GM08714 (cell line): ENCODE measurements around the gene MIPOL1.
"Not testable (repeated sequence)": the region's sequence is repeated elsewhere in the genome, so short reads cannot be mapped to it uniquely, and the experiment has no call there.

ENCODE experiments used
- H3K4me3 ChIP-seq: fragments of 200-500 bp; sonication (Bioruptor generic); 2 replicates; pipeline ENCODE4 v1.5.1; 2014; ENCODE audit warnings: mild to moderate bottlenecking, low read length, inconsistent platforms
- ZNF274 ChIP-seq: IDR thresholded peaks from 2 replicates; pipeline ENCODE4 v1.6.1; 2012; ENCODE audit warnings: mild to moderate bottlenecking, low read depth, low read length

Gene MIPOL1

DNA sequence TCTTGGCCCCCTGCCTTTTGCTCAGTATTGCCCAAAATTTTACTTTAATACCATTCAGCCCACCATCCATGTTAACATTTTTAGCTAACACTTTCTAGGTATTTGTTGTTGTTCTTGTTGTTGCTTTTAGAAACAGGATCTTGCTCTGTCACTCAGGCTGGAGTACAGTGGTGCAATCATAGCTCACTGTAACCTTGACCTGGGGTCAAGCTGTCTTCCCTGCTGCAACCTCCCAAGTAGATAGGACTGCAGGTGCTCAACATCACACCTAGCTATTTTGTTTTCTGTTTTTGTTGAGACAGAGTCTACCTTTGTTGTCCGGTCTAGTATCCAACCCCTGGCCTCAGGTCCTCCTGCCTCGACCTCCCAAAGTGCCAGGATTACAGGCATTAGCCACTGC lies 4.0 kb downstream of the MIPOL1 start:
- no peak overlapping the region for H3K4me3 ChIP-seq
- TF ChIP-seq ZNF274, result no peak

GRCh38 chr14:37202265-37202664 lies 4.5 kb downstream of the MIPOL1 start:
- no peak overlapping the region for H3K4me3 ChIP-seq
- no peak for TF ChIP-seq ZNF274

- TF ChIP-seq ZNF274, result no peak
- H3K4me3 ChIP-seq, result no peak overlapping the region
Measured at GRCh38 chr14:37202812-37203211, 5.1 kb downstream of the MIPOL1 start.

GRCh38 chr14:37203423-37203822 lies 5.7 kb downstream of the MIPOL1 start:
- TF ChIP-seq ZNF274, result no peak
- H3K4me3 ChIP-seq, result no peak overlapping the region

GRCh38 chr14:37205623-37206605 lies 8.2 kb downstream of the MIPOL1 start:
- not testable (repeated sequence) for H3K4me3 ChIP-seq

DNA sequence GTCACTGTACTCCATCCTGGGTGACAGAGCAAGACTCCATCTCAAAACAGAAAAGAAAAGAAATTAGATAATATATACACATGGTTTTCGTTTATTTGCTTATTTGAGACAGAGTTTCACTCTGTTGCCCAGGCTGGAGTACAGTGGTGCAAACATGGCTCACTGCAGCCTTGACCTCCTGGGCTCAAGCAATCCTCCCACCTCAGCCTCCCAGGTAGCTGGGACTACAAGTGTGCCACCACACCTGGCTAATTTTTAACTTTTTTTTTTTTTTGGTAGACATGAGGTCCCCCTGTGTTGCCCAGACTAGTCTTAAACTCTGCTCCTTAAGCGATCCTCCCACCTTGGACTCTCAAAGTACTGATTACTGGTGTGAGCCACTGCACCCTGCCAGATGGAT lies 11.9 kb downstream of the MIPOL1 start:
- not testable (repeated sequence) for H3K4me3 ChIP-seq

- no peak for TF ChIP-seq ZNF274
- no peak overlapping the region for H3K4me3 ChIP-seq
Measured at GRCh38 chr14:37210448-37210847, 12.7 kb downstream of the MIPOL1 start.

- TF ChIP-seq ZNF274, result no peak
- H3K4me3 ChIP-seq, result no peak overlapping the region
Measured at GRCh38 chr14:37213016-37213415, 15.3 kb downstream of the MIPOL1 start.

- no peak overlapping the region for H3K4me3 ChIP-seq
- no peak for TF ChIP-seq ZNF274
Measured at GRCh38 chr14:37215345-37215744, 17.6 kb downstream of the MIPOL1 start.

DNA sequence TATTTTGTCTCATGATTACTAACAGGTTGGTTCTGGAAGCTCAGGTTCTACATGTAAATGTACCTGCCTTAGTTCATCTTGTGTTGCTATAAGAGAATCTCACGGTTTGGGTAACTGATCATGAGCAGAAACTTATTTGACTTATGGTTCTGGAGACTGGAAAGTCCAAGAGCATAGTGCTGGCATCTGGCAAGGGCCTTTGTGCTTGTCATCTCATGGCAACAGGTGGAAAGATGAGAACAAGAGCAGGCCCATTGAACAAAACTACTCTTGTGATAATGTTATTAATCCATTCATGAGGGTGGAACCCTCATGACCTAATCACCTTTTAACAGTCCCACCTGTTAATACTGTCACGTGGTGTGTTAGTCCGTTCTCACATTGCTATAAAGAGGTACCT lies 23.3 kb downstream of the MIPOL1 start:
- no peak for TF ChIP-seq ZNF274
- no peak overlapping the region for H3K4me3 ChIP-seq

DNA sequence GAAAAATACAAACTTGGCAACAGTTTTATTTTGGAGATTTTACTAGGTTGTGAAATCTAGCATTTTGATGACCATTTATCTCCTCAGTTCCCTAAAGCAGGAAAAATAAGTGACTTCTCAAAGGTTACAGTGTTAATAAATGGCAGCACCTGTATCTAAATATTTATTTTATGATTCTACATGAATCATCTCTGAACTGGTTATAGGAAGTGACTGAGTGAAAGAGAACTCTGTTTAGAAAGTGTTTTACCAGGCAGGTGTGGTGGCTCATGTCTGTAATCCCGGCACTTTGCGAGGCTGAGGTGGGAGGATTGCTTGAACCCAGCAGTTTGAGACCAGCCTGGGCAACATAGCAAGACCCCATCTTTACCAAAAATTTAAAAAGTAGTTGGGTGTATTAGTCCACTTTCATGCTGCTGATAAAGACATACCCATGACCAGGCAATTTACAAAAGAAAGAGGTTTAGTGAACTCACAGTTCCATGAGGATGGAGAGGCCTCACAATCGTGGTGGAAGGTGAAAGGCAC lies 26.3 kb downstream of the MIPOL1 start:
- TF ChIP-seq ZNF274, result no peak

DNA sequence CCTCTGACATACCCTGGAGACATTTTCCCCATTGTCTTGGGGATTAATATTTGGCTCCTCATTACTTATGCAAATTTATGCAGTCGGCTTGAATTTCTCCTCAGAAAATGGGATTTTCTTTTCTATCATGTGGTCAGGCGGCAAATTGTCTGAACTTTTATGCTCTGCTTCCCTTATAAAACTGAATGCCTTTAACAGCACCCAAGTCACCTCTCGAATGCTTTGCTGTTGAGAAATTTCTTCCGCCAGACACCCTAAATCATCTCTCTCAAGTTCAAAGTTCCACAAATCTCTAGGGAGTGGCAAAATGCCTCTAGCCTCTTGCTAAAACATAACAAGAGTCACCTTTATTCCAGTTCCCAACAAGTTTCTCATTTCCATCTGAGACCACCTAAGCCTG lies 27.9 kb downstream of the MIPOL1 start:
- H3K4me3 ChIP-seq, result not testable (repeated sequence)

More for the DNA sequence above, 26.3 kb downstream of the MIPOL1 start:
- no peak overlapping the region for H3K4me3 ChIP-seq

GRCh38 chr14:37230551-37231194 lies 32.9 kb downstream of the MIPOL1 start:
- H3K4me3 ChIP-seq, result no peak overlapping the region
- no peak for TF ChIP-seq ZNF274

DNA sequence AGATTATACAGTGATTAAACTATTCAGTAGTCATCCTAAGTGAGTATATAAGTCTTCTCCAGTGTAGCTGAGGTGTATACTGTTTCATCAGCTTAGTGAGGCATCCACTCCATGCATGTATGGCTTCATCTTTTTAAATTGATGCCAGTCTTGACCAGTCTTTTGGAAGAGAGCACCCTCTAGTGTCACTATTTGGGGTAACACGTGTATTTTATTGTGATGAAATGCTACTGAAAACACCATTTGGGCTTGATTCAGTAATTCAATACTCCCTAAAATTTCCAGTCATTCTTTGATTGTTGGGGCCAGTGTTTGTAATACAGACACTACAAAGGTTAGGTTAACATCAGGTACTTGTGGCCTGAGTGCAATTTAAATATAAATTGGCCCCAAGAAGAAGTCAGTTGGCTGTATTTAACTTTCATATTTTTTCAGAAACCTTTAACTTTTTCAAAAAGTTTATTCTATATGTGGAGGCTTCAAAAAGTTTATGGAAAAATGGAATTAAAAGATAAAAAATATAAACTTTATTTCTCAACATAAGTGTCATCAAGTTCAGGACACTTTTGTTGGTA lies 35.3 kb downstream of the MIPOL1 start:
- no peak overlapping the region for H3K4me3 ChIP-seq
- TF ChIP-seq ZNF274, result no peak

DNA sequence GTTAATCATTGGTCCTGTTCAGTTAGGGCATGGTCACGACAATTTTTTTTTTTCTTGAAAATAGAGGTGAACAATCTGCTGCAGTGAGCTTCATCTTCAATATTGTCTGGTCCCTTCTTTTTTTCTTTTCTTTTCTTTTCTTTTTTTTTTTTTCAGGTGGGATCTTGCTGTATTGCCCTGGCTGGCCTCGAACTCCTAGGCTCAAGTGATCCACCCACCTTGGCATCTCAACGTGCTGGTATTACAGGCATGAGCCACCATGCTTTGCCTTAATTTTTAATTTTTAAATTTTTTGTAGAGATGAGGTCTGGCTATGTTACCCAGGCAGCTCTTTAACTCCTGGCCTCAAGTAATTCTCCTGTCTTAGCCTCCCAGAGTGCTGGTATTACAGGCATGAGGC lies 36.5 kb downstream of the MIPOL1 start:
- H3K4me3 ChIP-seq, result no peak overlapping the region
- no peak for TF ChIP-seq ZNF274

- not testable (repeated sequence) for H3K4me3 ChIP-seq
Measured at GRCh38 chr14:37236044-37236443, 38.3 kb downstream of the MIPOL1 start.
